NCI-H510A (cell line): ENCODE data around the gene HSFX2.
"Not testable (repeated sequence)": the region's sequence is repeated elsewhere in the genome, so short reads cannot be mapped to it uniquely, and the experiment has no call there.

Source experiments
- DNase-seq: peaks from one replicate; lab custom pipeline; 2025; lab: John Stamatoyannopoulos, UW

The HSFX2 gene

GRCh38 chrX:149590993-149591392 is 4.1 kb downstream of the HSFX2 start:
- DNase-seq, result not testable (repeated sequence)

DNA sequence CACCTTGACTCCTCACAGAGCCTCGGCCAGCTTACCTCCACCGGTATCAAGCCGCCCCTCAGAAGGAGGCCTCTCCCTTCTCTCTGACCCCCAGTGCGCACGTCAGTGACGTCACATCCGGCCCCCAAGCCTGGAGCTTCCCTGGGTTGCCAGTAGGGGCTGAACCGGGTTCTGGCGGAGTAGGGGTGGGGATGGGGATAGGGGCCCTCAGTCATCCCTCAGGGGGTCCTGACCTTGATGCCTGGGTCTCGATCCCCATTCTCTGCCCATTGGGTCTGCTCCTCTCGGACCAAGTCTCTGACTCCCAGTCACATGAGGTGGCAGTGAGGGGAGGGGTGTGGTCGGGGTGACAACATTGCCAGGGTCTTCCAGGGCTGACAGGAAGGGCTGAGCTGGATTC is 7.8 kb downstream of the HSFX2 start, which contains the start of gene MAGEA9B:
MAGEA9B (minus strand) TSS at position 101 of the 400 bp plus-strand sequence. CDS start 4,280 bp downstream, outside the sequence.
- not testable (repeated sequence) for DNase-seq

DNA sequence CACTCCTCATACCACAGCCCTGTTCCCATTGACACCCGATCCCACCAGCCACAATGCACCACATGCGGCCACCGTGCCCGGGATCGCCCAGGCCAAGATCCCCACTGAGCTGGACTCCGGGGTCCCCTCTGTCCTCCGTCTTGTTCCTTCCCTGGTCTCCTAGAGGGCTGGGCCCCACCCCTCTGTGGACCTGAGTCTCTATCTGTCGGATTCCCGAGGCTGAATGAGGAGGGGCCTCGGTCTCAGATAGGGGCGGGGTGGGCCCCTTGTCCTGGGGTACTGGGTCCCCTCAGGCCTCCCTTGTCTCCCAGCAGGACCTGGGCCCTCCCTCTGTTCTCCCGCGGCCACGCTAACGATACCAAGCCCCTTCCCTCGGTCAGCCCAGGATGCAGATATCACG is 9.5 kb downstream of the HSFX2 start:
- DNase-seq, result not testable (repeated sequence)

DNA sequence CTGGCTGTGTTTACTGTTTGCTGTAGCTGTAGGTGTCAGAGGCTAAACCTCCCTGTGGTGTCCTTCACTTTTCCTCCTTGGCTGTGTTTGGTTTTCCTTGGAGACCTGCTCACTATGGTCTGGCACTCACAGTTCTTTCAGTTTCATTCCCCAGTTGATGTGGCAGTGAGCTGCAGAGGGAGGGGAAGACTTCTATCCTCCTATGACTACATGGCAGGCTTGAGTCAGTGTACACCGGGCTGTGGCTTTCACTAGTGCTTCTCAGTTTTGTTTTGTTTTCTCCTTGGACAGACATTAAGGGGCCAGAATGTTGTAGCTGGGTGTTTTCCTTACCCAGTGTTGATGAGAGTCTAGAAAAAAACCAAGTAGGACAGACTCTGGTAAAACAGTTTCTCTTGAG is 21.7 kb downstream of the HSFX2 start:
- not testable (repeated sequence) for DNase-seq

DNA sequence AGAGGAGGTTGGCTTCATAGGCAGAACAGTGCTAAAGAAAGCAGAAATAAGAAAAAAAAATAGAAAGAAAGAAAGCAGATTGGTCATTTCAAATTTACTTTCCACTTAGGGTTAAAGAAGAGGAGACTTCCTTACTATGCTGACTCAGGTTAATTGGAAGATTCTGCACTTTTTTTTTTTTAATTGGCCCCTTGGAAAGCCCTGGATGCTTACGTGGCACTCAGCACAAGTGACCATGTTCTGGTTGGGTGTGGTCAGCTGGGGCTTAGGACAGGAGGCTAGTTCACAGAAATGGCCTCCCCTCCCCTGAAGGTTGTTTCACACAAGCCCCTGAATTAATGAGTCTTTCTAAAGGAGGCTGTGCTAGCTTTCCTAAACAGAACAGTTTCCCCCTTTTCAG is 22.4 kb downstream of the HSFX2 start:
- no peak for DNase-seq

GRCh38 chrX:149571770-149572169 is 23.3 kb downstream of the HSFX2 start:
- DNase-seq, result no peak

DNA sequence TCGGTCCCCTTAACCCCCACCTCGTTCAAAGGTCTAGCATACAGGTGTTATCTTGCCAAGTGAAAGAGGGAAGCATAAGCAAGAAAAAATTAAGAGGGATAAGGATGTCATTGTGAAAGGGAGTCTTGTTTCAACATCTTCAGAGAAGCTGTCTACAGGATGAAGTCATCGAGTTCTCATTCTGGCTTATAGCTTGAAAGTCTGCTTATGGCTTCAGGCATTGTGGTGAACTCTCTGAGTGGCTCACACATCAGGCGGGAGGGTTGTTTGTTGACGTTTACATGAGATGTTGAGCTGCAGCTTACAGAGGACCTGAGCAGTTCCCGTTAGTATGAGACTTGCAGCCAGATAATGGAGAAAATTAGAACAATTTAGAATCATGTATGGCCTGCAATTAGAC is 24.4 kb downstream of the HSFX2 start:
- peak; percentile 2 for DNase-seq

- DNase-seq, result no peak
These were observed 25.3 kb downstream of the HSFX2 start for GRCh38 chrX:149569770-149570169.

GRCh38 chrX:149568701-149569296 is 26.3 kb downstream of the HSFX2 start:
- DNase-seq, result peak; percentile 13

DNA sequence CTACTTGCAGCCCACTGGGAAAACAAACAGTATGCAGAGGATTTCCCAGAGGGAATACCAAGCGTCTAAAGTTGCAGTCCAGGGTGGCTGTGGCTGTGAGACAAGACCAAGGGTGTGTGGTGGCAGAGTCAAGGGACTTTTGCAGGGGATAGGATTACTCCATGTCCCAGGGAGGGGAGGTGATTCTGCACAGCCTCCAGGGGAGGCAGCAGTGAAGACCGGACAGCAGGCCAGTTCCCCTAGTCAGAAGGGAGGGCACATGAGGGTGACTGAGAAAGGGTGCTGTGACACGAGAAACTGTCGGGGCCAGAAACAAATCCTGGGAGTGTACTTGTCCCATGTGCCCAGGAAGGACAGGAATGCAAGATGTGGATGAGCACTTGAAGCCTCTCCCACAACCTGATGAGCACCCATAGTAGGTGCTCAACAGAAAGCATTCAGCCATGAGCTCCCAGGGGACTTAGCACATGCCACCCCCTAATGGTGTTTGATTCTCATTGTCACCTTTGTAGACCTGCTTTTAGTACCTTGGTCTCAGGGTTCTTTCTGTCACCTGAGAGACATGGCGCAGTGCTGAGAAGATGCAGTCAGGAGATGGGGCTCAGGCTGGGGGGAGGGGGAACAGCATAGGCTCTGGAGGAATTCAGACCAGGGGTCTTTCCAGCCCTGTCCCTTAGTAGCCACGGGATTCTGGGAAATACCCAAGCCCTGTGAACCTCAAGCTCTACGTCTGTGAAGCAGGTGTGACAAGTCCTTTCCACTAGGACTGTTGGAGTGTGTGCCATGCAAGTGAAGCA is 27.3 kb downstream of the HSFX2 start:
- DNase-seq, result no peak

DNA sequence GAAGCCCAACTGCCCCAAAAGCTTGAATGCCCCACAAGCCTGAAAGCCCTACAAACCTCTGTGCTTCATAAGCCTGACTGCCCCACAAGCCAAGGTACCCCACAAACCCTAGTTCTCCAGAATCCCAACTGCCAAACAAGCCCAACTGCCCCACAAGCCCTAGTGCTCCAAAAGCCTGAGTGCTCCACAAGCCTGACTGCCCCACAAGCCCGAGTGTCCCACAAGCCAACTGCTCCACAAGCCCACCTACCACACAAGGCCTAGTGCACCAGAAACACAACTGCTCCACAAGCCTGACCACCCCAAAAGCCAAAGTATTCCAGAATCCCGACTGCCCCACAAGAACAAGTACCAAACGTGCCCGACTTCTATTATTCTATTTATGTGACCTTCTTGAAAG is 31.8 kb downstream of the HSFX2 start:
- DNase-seq, result no peak

DNA sequence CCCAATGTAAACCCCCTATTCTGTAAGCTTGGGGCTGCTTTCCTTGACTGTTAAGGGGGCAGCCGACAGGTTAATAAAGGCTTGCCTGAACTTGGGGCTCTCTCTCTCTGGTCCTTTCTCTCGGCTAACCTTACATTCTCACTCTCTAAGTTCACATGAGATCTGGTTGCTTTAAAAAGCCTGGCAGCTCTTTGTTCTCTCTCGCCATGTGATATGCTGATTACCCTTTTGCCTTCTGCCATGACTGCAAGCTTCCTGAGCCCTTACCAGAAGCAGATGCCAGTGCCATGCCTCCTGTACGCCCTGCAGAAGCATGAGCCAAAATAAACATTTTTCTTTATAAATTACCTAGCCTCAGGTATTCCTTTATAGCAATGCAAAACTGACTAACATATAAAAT is 39.9 kb downstream of the HSFX2 start:
- not testable (repeated sequence) for DNase-seq

DNA sequence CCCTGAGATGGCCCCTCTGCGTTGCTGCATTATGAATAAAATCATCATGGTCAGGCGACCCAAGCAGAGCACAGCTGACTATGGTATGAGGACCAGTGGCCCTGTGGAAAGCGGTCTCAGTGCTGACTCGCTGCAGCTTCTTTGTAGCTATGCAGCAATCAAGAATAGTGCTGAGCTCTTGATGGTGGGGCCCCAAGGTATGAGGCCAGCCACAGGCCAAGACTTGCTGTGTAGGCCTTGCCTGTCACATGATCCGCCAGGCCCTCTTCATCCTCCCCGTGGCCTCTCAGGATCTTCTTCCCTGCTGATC is 43.2 kb downstream of the HSFX2 start:
- not testable (repeated sequence) for DNase-seq

DNA sequence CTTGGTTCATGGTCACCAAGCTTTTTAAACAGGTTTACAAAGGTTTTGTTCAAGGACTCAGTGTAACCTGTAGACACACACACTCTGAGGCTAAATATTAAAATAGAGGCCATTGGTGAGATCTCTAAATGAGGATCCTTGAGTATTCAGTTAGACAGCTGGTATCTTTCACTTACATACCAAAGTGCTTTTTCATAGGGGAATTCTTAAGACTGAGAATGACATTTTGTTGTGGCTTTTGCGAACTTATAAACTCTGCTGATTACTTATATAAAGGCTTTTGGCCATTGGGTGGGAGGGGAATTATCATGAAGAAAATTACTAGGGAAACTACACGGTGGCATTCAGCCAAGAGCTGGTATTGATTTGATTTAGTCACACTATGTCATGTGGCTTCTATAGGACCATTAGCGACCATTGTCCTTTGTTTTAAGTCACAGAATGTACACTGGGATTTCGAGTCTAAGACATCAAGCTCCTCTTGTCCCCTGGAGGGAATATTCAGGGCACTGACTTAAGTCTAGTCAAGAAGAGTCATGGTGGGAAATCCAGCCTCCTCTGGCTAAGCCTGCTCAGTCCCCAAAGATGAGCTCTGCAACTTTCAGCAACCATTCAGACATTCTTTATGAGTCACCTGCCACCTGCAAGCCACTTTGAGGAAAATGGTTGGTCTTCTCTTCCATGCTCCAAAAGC is 43.7 kb downstream of the HSFX2 start:
- not testable (repeated sequence) for DNase-seq

- not testable (repeated sequence) for DNase-seq
These were observed 44.7 kb downstream of the HSFX2 start for GRCh38 chrX:149550454-149550853.

- DNase-seq, result not testable (repeated sequence)
These were observed 45.4 kb downstream of the HSFX2 start, which contains the start of gene HSFX3 for GRCh38 chrX:149549701-149550100. HSFX3 (minus strand) TSS chrX:149549924; CDS start chrX:149549852, 72 bp downstream.

GRCh38 chrX:149547782-149548181 is 47.3 kb downstream of the HSFX2 start:
- not testable (repeated sequence) for DNase-seq

DNA sequence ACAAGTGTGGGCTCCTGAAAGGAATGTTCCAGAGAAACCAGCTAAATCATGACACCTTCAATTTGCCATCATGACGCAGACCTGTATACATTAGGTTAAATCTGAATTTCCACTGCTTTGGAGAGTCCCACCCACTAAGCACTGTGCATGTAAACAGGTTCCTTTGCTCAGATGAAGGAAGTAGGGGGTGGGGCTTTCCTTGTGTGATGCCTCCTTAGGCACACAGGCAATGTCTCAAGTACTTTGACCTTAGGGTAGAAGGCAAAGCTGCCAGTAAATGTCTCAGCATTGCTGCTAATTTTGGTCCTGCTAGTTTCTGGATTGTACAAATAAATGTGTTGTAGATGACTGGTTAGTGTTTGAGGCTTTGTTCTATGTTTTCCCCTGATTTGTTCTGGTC is 48.2 kb downstream of the HSFX2 start:
- DNase-seq, result not testable (repeated sequence)

DNA sequence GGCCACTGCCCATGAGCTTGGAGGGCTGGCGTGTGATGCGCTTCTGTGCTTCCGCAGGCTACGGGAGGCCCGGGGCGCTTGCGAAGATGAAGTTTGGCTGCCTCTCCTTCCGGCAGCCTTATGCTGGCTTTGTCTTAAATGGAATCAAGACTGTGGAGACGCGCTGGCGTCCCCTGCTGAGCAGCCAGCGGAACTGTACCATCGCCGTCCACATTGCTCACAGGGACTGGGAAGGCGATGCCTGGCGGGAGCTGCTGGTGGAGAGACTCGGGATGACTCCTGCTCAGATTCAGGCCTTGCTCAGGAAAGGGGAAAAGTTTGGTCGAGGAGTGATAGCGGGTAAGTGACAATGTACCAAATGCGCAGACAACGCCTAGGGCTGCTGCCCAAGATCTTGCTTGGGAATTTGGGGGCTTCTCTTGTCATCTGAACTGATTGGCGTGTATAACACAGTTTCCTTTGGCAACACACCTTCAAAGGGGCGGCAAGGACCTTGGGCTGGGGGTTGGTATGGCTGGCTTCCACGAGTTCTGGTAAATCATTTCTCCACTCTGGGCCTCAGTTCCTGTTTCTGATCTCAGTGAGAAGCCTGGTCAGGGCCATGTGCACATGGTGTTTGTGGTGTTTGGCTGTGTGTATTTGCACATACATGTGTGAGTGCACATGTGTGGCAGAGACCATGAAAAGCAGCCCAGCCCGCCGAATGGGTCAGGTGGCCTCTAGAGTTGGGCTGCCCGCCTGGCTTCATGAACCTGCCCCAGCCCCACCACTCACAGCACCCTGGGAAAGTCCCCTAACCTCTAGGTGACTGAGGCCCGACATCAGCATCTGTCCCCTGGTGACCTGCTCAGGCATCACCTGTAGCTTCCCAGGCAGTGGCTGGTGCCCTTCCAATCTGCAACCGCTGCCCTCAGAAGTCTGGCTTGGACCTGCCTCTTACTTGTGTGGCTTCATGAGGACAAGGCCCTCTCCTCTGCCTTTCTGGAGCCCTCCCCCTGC is 49.3 kb downstream of the HSFX2 start:
- DNase-seq, result not testable (repeated sequence)
